ENCODE results near the gene PCCA.

PCCA gene

DNA sequence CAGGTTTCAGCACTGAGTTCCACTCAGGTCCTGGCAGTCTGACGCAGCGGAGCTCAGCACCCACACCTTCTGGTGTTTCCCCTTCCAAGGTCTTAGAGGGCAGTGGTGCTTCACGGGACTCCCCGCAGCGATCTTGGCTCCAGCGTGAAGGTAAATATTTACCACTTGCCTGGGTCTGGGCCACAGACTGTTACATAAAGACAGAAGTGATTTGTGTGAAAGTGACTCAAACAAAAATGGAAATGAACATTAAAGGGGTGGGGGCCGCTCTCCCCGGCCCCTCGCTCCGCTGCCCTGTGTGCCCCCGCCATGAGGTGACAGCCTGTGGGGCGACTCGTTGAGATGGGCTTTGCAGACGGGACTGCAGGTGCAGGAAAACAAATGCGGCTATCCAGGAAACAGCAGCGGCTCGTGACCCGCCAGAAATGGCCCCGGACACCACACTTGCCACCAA lies 444.7 kb downstream of the PCCA start:
- DNase-seq, result no peak

- no peak for DNase-seq
Observed at GRCh38 chr13:100534147-100534843, 445.4 kb downstream of the PCCA start.

GRCh38 chr13:100534911-100535310 lies 446.0 kb downstream of the PCCA start:
- no peak for DNase-seq

- DNase-seq, result no peak
Observed at GRCh38 chr13:100535426-100536135, 446.7 kb downstream of the PCCA start.

DNA sequence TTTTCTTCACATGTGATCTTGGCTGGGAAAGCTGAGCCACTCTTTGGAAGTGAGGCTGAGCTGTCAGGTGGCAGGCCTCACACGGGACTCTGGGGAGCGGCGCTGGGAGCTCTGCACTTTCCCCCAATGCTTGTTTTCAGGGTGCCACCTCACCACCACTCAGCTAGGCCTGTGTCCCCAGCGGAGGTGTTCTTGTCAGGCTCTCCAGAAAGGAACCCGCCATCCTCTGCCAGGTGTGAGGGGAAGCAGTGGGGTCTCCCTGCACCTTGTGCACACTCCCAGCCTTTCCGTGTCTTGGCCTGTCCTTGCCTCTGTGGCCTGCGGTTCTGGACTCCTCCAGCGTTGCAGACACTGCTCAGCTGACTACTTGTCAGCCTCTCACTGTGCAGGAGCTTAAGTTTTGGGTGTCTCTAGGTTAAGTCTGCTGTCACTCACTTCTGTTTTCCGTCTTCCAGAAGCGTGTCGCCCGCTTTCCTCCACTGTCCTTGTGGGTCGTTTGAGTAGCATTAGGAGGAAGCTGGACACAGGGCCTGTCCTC lies 447.8 kb downstream of the PCCA start:
- DNase-seq, result no peak

GRCh38 chr13:100537486-100537885 lies 448.6 kb downstream of the PCCA start:
- no peak for DNase-seq

DNA sequence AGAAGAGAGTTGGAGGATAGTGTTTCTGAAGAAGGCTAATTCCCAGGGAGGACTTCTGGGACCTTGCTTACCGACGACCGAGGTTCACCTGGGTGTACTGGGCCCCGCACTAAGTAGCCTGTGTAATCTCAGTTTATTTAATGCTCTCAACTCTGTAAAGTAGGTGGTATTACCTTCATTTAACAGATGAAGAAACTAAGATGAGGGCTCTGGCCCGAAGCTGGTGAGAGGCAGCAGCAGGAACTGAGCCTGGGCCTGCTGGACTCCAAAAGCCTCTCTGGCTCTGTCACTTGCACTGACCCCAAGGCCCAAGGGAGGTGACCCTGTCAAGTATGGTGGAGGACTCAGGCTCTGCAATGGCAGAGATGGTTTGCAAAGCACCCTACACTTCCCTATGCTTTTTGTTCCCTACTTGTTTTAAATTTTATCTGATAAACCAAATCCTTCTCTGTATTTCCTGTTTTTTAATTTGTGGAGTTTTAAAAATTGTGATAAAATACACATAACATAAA lies 449.1 kb downstream of the PCCA start:
- DNase-seq, result no peak

GRCh38 chr13:100540621-100541020 lies 451.7 kb downstream of the PCCA start:
- DNase-seq, result no peak

- no peak for DNase-seq
Observed at GRCh38 chr13:100541897-100542825, 453.3 kb downstream of the PCCA start.

- peak; percentile 57 for DNase-seq
Observed at GRCh38 chr13:100542826-100543156, 453.9 kb downstream of the PCCA start.

DNA sequence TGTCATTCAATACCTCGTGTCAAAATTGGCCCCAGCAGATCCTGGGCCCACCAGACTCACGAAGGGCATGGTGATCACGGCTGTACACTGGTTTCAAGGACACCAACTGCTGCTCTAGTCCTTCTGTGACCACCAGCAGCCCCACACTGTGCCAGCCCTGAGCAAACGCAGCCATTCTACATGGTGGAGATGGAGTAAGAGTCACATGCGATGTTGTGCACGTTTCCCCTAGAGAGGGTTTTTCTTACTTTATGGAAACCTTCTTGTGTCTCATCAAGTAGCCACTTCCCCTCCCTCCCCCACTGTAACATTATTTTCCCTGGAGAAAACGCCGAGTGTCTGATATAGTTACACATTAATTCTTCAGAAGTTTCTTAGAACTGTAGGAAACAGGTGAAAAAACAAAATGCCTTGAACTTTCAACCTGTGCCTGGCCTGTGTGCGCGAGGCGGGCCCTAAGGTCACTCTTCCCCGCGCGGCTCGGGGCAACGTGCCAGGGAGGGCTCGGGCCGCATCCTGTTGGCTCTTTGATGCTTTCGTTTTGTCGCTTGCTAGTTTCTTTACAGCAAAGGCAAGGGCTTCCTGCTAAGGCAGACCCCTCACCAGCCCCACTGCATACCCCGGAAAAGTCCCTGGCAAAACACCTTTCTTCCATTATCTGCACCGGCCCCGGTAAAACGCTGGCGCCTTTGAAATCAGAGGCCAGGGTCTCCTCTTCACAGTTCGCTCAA lies 455.1 kb downstream of the PCCA start:
- no peak for DNase-seq

GRCh38 chr13:100544866-100545683 lies 456.2 kb downstream of the PCCA start:
- no peak for DNase-seq

DNA sequence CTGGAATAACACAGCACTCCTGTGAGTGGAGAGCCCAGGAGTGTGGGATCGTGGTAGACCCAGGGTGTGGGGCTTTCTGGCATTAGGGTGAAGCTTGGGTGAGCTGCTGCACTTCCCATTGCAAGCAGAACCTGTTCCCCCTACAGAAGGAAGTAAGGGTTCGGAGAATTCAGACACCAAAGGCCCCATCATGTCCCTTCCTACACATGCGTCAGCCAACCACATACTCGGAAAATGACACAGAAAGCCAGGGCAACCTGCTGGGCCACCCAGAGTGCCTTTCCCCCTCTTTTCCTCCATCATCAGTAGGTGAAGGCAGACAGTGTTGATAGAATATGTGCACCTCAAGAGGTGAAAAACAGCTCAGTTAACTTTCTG lies 456.8 kb downstream of the PCCA start:
- DNase-seq, result no peak

GRCh38 chr13:100546713-100547405 lies 458.0 kb downstream of the PCCA start:
- no peak for DNase-seq

DNA sequence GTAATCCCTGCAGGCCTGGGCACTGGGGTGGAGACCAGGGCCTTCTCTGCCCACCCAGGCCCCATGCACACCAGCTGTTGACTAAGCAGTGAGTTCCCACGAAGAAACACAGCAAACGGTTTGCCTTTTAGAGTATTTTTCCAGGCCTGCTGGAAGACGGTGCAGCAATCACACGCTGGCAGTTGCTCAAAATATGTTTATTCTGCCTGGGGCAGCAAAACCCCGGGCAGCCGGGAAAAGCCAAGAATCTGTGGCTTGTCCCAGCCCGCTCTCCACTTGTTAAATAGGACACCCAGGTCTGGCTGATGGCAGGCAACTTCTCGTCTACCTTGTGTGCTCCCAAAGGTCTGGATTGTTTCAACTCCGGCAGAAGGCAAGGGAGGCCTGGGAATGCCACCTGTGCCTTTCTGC lies 458.9 kb downstream of the PCCA start:
- DNase-seq, result no peak

DNA sequence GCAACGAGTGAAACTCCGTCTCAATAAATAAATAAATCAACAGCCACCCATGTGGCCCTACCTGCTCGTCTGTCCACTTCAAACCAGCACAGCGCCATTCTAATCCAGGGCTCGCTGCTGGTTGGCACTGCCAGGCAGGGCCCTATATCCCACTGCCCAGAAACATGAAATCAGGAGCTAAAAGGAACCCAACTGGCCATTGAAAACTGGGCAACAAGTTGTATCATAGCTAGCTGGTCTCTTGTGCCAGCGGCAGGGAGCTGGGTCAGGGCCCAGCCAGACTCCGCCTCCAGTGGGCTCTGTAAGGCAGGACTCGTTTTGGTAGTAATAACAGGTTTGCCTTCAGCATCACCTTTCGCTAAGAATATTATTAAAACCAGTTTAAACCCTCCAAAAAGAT lies 460.4 kb downstream of the PCCA start:
- DNase-seq, result no peak

- no peak for DNase-seq
Observed at GRCh38 chr13:100552755-100553154, 463.9 kb downstream of the PCCA start.

DNA sequence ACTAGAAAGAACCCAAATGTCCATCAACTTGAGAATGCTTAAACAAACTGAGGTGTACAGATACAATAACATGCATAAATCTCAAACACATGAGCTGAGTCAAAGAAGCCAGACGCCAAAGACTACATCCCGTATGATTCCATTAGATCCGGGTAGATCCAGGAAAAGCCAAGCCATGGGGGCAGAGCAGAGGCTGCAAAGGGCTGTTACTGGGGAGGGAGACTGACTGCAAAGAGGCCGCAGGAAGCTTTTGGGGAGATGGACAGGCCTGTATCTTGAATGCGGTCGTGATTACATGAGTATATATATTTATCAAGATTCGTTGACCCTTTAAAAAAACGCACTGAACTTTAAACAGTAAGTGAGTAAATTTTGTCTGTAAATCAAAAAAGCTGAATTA lies 471.0 kb downstream of the PCCA start:
- no peak for DNase-seq

DNA sequence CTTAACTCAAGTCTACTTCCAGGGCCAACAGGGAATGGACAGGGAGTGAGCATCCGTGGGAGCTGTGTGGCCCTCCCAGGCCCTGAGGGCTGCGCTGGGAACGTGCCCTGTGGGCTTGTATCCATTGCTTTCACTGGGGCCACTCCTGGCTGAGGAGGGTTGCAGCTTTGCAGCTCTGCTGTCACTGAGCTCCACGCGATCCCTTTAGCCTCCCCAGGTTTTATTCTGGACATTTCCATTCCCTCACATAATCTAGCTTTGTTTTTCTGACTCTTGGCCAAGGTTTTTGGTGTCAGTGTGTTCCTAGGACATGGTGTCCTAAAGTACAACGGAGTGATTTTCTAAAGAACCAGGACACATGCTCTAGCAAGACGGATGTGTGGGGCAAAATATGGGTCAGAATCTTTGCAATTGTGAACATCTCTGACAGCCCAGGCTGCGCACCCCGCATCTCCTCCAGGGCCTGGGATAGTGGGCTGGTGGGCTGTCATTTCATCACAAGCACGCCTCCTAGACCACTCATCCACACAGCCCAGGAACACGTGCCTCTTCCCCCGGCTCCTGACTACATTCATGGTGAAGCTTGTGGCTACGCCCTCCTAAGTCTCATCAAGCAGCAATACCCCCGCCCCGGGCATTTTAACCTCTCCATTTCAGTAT lies 471.7 kb downstream of the PCCA start:
- DNase-seq, result no peak

GRCh38 chr13:100561158-100561499 lies 472.2 kb downstream of the PCCA start:
- DNase-seq, result no peak

Measured in fibroblast of skin of right biceps (primary cell).